ENCODE data around the gene FAM107B.

FAM107B gene

DNA sequence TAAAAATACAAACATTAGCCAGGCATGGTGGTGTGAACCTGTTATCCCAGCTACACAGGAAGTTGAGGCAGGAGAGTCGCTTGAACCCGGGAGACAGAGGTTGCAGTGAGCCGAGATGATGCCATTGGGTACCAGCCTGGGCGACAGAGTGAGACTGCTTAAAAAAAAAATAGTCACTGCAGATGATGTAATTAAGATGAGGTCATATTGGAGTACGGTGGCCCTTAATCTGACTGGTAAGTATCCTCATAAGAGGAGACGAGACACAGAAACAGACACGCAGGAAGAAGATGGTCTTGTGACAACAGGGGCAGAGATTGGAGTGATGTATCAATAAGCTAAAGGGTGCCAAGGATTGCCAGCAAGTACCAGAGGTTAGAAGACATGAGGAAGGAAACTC is 156.0 kb downstream of the FAM107B start:
- DNase-seq: no peak

DNA sequence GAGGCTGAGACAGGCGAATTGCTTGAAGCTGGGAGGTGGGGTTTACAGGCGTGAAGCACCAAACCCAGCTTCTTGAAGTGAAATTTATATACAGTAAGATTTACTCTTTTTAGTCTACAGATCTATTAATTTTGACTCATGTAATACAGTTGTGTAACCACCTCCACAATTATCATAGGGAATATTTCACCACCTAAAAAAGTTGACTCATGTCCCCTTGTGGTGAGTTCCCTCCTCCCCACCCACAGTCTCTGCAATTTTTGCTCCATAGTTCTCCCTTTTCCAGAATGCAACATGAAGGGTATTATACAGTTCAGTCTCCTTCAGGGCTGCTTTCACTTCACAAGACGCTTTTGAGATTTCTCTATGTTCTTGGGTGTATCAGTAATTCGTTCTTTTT is 156.8 kb downstream of the FAM107B start:
- no peak for DNase-seq

DNA sequence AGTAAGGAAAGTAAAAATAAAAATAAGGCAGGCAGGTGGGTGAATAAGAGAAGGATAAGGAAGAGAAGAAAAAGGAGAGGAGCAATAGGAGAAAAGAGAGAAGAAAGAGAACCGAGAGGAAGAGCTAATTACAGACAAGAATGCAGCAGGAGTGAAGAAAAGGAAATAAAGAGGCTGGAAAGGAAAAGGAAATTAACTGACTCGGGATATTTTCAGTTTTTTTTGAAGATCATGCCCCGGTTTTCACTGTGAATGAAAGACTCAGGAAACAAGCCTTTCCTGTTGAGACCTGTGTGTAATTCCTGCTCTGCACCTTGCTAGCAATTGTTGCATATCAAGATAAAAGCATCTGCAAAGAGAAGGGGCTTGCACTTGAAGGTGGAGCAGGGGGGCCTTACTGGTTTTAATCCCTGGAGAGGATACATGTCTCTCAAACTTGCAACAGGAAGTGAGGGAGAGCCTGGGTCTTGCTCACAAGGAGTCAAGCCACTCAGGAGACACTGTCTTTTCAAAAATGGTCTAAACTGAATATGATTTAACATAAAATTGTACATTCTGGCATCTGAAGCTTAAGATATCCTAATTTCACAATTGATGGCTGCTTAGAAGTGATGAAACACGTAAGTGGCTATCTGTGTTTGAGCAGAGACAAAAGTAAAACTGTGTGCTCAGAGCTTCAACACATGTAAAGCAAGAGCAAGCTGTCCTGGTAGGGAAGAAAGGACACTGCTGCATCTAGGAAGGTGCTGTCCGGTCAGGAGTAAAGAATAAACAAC is 157.6 kb downstream of the FAM107B start:
- DNase-seq: no peak

DNA sequence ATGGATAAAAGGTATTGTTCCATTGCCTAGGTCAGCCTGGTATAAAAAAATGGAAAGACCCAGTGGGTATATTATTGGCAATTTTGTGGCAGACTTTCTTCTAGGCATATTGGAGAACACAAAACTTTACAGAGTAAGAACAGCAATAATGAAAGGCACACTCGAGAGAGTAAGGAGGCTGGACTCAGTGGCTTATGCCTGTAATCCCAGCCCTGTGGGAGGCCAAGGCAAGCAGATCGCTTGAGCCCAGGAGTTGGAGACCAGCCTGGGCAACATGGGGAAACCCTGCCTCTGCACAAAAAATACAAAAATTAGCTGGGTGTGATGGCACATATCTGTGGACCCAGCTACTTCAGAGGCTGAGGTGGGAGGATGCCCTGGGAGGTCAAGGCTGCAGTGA is 158.2 kb downstream of the FAM107B start:
- no peak for DNase-seq

DNA sequence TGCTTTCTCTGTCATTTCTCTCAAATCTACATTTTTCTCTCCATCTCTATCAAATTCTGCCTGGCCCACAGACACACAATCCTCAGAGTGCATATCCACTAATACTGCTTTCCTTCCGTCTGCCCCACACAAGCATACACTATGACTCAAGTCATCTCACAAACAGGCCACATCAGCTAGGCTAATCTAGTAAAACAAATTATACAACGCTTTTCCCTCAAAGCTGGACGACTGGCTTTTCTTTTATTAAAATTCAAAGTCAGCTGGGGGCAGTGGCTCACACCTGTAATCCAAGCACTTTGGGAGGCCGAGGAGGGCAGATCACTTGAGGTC is 161.1 kb downstream of the FAM107B start:
- no peak for DNase-seq

DNA sequence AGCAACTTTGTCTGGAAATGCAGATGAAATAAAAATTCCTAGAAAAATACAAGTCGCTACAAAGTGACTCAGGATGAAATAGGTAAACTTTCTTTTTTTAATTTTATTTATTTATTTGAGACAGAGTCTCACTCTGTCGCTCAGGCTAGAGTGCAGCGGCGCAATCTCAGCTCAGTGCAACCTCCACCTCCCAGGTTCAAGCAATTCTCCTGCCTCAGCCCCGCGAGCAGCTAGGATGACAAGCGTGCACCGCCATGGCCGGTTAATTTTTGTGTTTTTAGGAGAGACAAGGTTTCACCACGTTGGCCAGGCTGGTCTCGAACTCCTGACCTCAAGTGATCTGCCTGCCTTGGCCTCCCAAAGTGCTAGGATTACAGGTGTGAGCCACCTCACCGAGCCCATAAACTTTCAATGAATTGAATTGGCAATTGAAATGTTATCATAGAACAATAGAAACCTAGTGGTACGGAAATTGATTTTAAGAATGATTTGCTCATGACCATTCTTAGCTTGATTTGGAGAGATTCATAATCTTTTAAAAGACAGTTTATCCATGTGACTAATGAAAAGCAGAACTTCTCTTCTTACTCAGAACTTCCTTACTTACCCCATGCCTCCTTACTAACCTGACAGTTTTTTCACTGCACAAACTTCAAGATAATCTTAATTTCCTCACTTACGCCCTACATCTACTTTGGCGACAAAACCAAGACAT is 161.7 kb downstream of the FAM107B start:
- DNase-seq: no peak

DNA sequence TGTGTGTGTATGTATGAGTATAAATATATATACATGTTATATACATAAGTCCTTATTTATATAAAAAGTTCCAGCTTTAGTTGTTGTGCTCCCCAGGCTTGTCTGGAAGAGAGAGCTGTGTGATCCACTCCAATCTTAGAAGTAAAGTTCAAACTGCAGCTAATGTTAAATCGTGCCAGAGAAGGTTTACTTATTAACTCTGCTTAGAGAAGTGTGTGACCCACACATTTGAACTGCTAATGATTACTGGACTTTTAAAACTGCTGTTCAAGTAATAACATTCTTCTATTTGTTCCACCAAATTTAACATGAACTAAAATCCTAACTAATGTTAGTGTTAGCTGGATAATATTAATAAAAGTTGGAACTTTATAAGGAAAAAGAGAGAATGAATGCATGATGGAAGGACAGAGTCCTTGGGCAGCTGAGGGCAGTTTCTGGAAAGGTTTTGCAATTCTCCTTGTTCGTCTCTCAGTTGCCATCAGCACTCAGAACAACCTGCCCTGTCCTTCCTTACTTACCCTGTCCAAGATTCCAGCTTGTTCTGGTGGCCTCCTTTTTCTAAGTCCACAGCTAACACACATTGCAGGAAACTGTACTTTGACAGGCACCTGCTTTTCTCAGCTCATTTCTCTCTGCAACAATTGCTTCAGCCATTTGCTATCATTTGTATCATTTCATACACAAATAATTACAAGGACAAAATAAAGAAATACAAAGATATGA is 162.6 kb downstream of the FAM107B start:
- DNase-seq: no peak

DNA sequence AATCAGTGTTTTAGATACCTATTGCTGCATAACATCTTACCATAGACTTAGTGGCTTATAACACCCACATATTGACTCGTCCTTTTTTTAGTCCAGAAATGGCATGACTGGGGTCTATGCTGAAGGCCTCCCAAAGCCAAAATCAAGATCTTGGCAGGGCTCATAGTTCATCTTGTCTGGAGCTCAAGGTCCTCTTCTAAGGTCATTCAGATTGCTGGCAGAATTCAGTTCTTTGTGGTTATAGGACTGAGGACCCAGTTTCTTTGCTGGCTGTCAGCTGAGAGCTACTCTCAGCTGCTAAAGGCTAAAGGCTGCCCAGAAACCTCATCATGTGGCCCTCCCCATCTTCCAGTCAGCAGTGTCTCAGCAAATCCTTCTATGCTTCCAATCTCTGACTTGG is 165.5 kb downstream of the FAM107B start:
- DNase-seq: no peak

DNA sequence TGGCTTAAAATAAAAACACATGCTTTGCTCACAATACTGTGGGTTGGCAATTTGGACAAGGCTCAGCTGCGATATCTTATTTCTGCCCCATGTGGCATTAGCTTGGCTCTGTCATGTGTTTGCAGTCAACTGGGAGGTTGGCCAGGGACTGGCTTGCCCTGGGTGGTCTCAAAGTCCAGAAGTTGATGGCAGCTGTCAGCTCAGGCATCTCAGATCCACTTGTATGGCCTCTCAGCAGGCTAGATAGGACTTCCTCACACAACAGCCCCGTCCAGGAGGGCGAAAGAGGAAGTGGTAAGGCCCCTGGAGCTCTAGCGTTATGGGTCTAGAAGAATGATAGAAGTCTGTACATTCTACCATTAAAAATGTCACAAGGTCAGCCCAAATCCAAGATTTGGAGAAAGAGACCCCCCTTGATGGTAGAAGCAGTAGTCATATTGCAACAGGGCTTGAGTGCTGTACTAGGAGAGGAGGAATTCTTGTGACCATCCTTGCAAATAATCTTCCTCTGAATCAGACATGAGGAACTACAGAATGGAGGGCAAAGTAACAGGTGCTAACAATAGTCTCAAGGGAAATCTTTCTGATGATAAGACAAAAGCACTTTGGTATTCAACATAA is 166.2 kb downstream of the FAM107B start:
- DNase-seq: no peak

DNA sequence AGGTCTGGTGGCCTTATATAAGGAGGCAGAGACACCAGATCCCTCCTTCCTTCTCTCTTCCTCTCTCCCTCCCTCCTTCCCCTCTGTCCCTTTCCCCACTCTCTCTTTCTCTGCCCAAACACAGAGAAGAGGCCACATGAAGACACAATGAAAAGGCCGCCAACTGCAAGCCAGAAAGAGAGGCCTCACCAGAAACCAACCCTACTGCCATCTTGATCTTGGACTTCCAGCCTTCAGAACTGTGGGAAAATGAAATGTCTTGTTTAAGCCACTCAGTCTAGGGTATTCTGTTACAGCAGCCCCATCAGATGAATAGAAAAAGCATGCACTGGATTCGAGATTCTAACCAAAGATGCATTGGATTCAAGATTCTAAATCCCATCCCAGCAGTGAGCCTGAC is 168.1 kb downstream of the FAM107B start:
- DNase-seq: no peak

DNA sequence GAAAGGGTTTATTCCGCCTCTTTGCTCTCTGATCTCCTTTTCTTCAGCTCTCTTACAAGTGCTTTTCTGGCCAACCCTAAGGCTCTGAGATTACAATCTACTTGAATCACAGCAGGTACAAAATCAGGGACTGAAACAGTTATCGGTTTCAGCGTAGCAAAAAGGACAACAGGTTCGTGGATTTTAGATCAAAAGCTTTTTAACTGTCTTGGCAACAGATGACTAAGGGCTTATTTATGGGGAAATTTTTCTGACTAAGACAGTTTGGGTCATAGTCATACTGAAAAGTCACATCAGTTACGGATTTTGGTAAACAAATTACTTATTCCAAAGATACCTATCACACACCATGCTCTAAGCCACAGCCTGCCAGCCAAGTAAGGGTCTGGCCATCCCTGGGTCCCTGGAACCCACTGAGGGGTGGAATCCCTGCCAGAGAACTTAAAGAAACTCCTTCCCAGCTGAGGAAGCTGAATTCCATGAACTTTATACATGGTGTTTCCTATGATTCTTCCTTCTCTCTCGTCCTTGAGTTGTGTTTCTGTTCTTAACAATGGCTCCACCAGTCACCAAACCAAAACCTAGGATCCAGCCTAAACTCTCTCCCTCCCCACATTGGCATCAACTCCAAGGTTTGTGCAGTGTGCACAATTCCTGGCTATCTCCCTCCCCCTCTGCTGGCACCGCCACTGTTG is 169.3 kb downstream of the FAM107B start:
- DNase-seq: peak in 2 of 5 donors; percentile 21 to 93

DNA sequence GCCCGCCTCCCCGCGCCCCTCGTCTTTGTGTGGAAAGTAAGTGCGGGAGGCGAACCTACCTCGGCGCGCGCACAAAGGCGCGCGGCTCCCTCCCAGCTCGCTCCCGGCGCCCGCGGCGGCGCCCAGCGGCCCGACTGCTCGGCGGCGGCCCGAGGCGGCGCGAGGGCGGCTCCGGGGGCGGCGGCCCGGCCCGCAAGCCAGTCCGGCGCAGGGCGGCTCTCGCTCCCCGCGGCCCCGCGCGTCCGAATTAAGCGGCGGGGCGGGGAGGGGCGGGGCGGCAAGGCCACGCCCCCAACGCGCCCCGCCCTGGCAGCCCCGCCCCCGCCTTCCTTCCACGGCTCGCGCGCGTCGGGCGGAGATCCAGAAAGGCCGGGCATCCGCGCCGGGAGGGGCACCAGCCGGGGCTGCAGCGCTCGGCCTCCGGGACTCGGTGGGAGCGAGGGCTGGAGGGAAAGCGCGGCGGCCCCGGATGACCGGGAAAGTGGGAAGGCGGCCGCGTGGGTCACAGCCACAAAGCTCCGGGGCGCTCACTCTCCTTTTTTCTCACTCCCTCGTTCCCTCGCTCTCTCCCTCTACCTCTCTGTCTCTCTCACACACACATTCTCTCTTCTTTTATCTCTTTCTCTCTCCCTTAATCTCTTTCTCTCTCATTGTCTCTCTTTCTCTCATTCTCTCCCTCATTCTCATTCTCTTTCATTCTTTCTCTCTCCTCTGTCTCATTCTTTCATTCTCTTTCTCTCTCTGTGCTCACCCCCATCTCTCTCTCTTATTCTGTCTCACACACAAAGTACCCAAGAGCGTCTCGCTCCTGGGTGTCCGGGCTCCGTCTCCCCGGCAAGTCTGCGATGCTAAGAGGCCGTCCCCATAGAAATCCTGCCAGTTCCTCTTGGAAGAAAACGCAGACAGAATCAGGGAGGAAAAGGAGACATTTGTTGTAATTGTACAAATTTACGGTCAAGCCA is 170.2 kb downstream of the FAM107B start:
- peak; percentile 58 to 77 (median 67) for DNase-seq

DNA sequence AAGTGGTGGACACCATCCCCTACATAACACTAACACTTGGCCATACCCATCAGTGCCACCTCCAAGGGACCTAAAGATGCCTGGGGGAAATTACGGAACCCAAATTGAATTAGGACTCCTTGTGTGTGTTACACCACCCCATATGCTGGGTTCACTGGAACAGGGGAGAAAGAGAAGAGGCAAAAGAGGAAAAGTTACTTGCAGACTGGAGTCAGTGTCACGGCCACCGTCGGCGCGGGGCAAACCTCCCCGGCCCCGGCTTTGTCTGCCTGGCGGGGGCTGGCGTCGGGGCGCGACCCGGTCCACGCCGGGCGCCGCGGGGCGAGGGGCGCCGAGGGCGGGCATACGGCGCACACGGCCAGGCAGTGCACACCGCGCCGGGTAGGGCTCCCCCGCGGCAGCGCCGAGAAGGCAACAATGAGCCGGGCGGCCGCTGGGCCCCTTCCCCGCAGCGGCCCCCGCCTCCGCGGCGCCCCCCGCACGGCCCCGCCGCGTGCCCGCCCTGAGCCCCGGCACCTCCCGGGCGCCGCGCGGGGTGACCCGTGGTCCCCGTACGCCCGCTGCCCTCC is 171.1 kb downstream of the FAM107B start:
- peak in 2 of 5 donors; percentile 17 to 28 for DNase-seq

DNA sequence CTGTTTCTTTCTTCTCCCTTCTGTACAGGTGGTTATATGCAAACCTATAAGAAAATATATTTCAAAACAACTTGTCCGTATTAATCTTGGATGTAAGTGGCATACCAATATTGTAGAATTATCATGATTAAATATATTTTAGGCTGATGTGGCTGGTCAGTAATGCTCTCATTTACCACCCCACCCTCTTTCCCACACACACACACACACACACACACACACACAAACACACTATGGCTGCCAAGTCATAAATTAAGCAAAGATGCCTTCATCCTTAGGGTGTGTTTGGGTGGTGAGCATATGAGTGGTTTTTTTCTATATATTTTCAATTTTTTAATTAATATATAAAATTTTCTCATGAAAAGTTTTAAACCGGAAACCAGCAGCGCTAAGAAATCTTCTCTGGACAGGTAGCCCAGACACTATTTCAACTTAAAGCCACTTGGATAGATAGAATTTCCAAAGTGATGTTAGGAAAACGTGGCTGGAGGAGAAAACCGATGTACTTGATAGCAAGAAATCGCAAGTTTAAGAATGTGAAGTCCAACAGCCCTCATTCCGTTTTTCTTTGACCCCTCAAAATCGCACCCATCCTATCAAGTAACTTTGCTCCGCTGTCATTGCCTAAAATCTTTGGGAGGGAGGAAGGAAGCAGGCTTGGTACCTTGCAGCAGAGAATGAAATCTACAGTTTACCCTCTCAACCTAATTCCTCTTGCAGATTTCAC is 171.7 kb downstream of the FAM107B start:
- DNase-seq: peak in 1 of 5 donors; percentile 41

DNA sequence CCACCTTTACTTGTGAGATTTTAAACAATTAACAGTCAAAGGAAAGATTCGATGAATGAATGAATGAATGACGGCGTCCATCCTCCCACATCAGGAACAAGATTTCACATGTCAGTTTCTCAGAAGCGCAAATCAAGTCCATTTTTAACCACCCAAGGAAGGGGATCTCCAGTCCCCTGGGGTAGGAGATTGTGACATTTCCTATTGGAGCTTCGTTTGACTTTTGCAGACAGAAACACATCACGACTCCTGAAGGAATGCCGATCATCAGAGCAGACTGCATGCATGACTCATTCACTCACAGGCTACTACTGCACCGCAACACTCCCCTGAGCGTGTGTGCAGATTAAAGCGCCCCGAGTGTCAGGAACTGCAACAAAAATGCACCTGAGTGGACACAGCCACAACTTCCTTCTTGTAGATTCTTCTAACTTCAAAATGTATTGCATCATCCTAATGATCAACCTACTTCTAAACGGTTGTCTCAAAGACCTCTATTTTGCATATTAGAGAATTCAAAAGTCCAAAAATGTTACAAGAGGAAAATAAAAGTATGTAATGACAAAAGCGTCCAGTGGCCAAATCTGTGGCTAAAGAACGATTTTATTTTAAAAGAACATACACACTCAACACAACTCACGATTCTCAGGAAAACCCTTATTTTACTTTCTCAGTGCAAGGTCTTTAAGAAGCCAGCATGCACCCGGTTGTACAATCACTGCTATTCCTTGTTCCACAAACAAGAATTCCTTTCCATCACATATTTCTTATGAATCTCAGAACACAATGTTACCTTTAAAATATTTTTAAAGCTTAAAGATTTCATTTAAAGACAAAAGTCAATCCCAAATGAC is 172.6 kb downstream of the FAM107B start:
- DNase-seq: peak; percentile 26 to 86 (median 50)

DNA sequence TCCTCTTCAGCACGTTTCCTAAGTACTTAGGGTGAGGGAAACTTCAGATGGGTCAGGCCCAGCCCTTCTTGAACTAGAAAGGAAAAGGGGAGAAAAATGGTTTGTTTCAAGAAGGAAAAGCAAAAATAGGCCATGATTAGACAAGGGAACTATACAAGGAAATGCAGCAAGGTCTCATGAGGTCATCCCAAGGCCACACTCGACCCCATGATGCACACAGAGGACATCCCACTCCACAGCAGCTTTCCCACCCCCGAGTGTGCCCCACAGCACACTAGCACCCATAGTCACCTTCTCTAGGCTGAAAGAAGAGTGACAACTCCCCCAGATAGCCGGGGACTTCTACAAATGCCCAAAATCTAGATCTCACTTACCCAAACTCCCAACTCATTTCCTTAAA is 173.4 kb downstream of the FAM107B start:
- DNase-seq: no peak

DNA sequence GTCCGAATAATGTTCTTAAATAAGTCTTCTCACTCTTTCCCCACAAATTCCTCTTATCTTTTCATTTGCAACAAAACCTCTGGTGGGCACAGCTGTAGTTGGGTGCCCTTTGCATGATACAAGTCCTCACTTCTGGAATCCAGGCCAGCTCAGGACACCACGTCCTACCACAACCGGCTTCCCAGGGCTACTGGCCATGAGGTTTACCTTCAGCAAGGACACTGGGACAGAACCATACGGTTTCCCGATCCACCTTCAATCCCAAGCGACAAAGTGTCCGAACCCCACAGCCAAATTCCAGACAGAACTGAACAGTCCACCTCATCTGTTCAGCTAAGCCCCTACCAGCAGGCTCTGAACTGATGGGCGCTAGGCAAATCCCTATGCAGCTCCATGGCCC is 174.6 kb downstream of the FAM107B start:
- no peak for DNase-seq

DNA sequence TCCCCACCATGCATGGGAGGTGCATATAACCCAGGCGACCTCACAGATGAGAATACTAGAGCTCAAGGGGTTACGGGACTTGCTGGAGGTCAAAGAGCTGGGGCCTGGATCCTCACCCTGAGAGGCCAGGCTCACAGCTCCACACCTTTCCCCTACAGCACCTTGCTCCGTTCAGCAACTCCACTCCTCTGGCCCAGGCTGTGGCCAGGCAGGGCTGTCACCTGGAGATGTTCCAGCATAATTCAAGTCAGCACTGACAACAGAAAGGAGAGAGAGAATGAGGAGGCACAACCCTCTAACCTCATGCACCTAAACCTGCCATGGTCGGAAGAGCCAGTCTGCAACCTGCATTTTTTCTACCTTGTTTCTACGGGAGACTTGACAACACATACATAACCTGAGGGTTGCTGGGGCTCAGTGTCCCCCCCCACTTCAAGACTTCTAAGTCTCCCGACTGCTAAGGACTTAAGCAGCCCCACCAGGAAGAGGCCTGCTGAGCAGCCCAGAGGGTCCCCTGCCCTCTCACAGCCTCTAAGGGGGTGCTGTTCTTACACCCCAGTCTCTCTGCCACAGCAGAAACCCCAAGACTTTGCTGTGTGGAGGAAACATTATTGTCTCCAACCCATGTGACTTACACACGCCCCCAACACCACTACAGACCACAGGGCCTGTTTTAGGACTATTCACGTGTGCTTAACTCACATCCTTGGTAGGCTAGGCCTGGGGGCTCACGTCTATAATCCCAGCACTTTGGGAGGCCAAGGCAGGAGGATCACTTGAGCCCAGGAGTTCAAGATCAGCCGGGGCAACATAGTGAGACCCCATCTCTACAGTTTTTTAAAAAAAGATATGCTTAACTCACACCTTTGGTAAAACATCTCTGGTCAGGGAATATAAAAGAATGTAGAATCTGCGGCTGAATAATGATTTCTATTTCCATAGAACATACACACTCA is 175.6 kb downstream of the FAM107B start:
- no peak for DNase-seq
